Activated CD4-positive, alpha-beta memory T cell treated with anti-CD3 and anti-CD28 coated beads for 36 hours (primary cell): ENCODE results near the gene CCDC85A. TPM values are rescaled to one million over a fixed set of nuclear protein-coding genes. Genes with fewer than 3 reads are reported as not detected.

Experiments
- CTCF ChIA-PET: fragments of 350-600 bp; sonication (Branson Sonifier 250); formaldehyde crosslinking; loops from one replicate; lab custom pipeline; 2021; ENCODE audit warnings: antibody characterized with exemption, inconsistent platforms; lab: Charles Lee
- POLR2A ChIA-PET: fragments of 350-600 bp; sonication (Branson Sonifier 250); formaldehyde crosslinking; loops from one replicate; lab custom pipeline; 2021; ENCODE audit warnings: antibody characterized with exemption; lab: Charles Lee
- DNase-seq: peaks from one replicate; pipeline ENCODE4 v3.0.0-alpha.2; 2020
- H3K27ac Mint-ChIP-seq: one replicate; pipeline ENCODE4 v1.8.0; 2021; ENCODE audit warnings: mixed read lengths
- H3K27me3 Mint-ChIP-seq: one replicate; pipeline ENCODE4 v1.8.0; 2021; ENCODE audit warnings: mixed read lengths
- H3K36me3 Mint-ChIP-seq: one replicate; pipeline ENCODE4 v1.8.0; 2021; ENCODE audit warnings: mixed read lengths
- H3K4me1 Mint-ChIP-seq: one replicate; pipeline ENCODE4 v1.8.0; 2021; ENCODE audit warnings: low read depth, mixed read lengths
- H3K4me3 Mint-ChIP-seq: one replicate; pipeline ENCODE4 v1.8.0; 2021; ENCODE audit warnings: mild to moderate bottlenecking, mixed read lengths
- H3K9me3 Mint-ChIP-seq: one replicate; pipeline ENCODE4 v1.8.0; 2021; ENCODE audit warnings: mixed read lengths
- intact Hi-C: fragments of 100-400 bp; cut with micrococcal nuclease; formaldehyde crosslinking; loops from one replicate; pipeline ENCODE4 v1.15.1; 2023
- total RNA-seq, 2 experiments: library from RNA; stranded (reverse); gene quantifications; one replicate each; pipeline ENCODE4 v1.2.3, GENCODE V29; 2021

The CCDC85A gene
- total RNA-seq, 2 experiments from 2014 or later: not detected

GRCh38 chr2:56250153-56250729 is 66.5 kb downstream of the CCDC85A start:
- no peaks in the 10 kb centered on the region for H3K27me3 Mint-ChIP-seq
- no peaks in the 10 kb centered on the region for H3K36me3 Mint-ChIP-seq

GRCh38 chr2:56260415-56260814 is 76.6 kb downstream of the CCDC85A start:
- DNase-seq: no peak
- Mint-ChIP-seq H3K27ac (no peak overlapping the region), H3K4me1 (no peaks in the 10 kb centered on the region), H3K9me3 (peaks cover 3% of the 10 kb centered on the region), H3K4me3 (no peak overlapping the region), H3K27me3 (no peaks in the 10 kb centered on the region), H3K36me3 (no peaks in the 10 kb centered on the region)
- ChIA-PET POLR2A (no interaction called here), CTCF (no interaction called here)
- intact Hi-C loops: no loop called here

More at GRCh38 chr2:56250153-56250729, 66.5 kb downstream of the CCDC85A start:
- POLR2A ChIA-PET: no interaction called here
- no peak overlapping the region for H3K4me3 Mint-ChIP-seq
- CTCF ChIA-PET: no interaction called here
- H3K27ac Mint-ChIP-seq: no peak overlapping the region
- no peaks in the 10 kb centered on the region for H3K9me3 Mint-ChIP-seq
- no peak for DNase-seq
- H3K4me1 Mint-ChIP-seq: no peaks in the 10 kb centered on the region
- intact Hi-C loops: no loop called here

GRCh38 chr2:56262241-56262640 is 78.5 kb downstream of the CCDC85A start:
- Mint-ChIP-seq H3K36me3 (no peaks in the 10 kb centered on the region), H3K4me1 (no peaks in the 10 kb centered on the region)

GRCh38 chr2:56263876-56264275 is 80.1 kb downstream of the CCDC85A start:
- H3K36me3 Mint-ChIP-seq: no peaks in the 10 kb centered on the region
- no peak for DNase-seq
- H3K27ac Mint-ChIP-seq: no peak overlapping the region
- no peaks in the 10 kb centered on the region for H3K27me3 Mint-ChIP-seq
- H3K4me1 Mint-ChIP-seq: no peaks in the 10 kb centered on the region
- intact Hi-C loops: no loop called here
- H3K4me3 Mint-ChIP-seq: no peak overlapping the region
- peaks cover 3% of the 10 kb centered on the region for H3K9me3 Mint-ChIP-seq
- ChIA-PET CTCF (no interaction called here), POLR2A (no interaction called here)

More at GRCh38 chr2:56262241-56262640, 78.5 kb downstream of the CCDC85A start:
- H3K27ac Mint-ChIP-seq: no peak overlapping the region
- DNase-seq: no peak
- ChIA-PET CTCF (no interaction called here), POLR2A (no interaction called here)
- H3K27me3 Mint-ChIP-seq: no peaks in the 10 kb centered on the region
- H3K4me3 Mint-ChIP-seq: no peak overlapping the region
- intact Hi-C loops: no loop called here
- peaks cover 3% of the 10 kb centered on the region for H3K9me3 Mint-ChIP-seq

GRCh38 chr2:56266761-56267414 is 83.1 kb downstream of the CCDC85A start:
- Mint-ChIP-seq H3K9me3 (peaks cover 3% of the 10 kb centered on the region), H3K4me3 (no peak overlapping the region), H3K27me3 (no peaks in the 10 kb centered on the region), H3K36me3 (no peaks in the 10 kb centered on the region), H3K4me1 (no peaks in the 10 kb centered on the region), H3K27ac (no peak overlapping the region)
- intact Hi-C loops: no loop called here
- POLR2A ChIA-PET: no interaction called here
- CTCF ChIA-PET: no interaction called here
- no peak for DNase-seq

- POLR2A ChIA-PET: no interaction called here
- no peaks in the 10 kb centered on the region for H3K27me3 Mint-ChIP-seq
- peaks cover 2% of the 10 kb centered on the region for H3K9me3 Mint-ChIP-seq
- no peaks in the 10 kb centered on the region for H3K4me1 Mint-ChIP-seq
- CTCF ChIA-PET: no interaction called here
- DNase-seq: no peak
- H3K27ac Mint-ChIP-seq: no peak overlapping the region
- intact Hi-C loops: no loop called here
- H3K4me3 Mint-ChIP-seq: no peak overlapping the region
- no peaks in the 10 kb centered on the region for H3K36me3 Mint-ChIP-seq
These were observed 83.6 kb downstream of the CCDC85A start for GRCh38 chr2:56267415-56267788.

GRCh38 chr2:56268856-56269255 is 85.1 kb downstream of the CCDC85A start:
- CTCF ChIA-PET: no interaction called here

GRCh38 chr2:56271275-56271674 is 87.5 kb downstream of the CCDC85A start:
- Mint-ChIP-seq H3K4me3 (no peak overlapping the region), H3K4me1 (no peaks in the 10 kb centered on the region), H3K36me3 (no peaks in the 10 kb centered on the region), H3K9me3 (no peaks in the 10 kb centered on the region), H3K27ac (no peak overlapping the region), H3K27me3 (no peaks in the 10 kb centered on the region)
- intact Hi-C loops: no loop called here
- ChIA-PET CTCF (interaction anchor here (0.5 kb wide), 1 partner anchor 195 kb away, joined by 3 read pairs; no protein-coding TSS in a partner anchor), POLR2A (no interaction called here)
- DNase-seq: no peak

More at GRCh38 chr2:56268856-56269255, 85.1 kb downstream of the CCDC85A start:
- Mint-ChIP-seq H3K4me1 (no peaks in the 10 kb centered on the region), H3K4me3 (no peak overlapping the region), H3K27me3 (no peaks in the 10 kb centered on the region), H3K9me3 (no peaks in the 10 kb centered on the region), H3K36me3 (no peaks in the 10 kb centered on the region), H3K27ac (no peak overlapping the region)
- intact Hi-C loops: no loop called here
- DNase-seq: no peak
- POLR2A ChIA-PET: no interaction called here

GRCh38 chr2:56285224-56285623 is 101.4 kb downstream of the CCDC85A start:
- H3K27me3 Mint-ChIP-seq: no peaks in the 10 kb centered on the region
- no peak for DNase-seq
- H3K27ac Mint-ChIP-seq: no peak overlapping the region
- H3K4me3 Mint-ChIP-seq: no peak overlapping the region
- ChIA-PET CTCF (no interaction called here), POLR2A (no interaction called here)
- H3K4me1 Mint-ChIP-seq: no peaks in the 10 kb centered on the region
- peaks cover 9% of the 10 kb centered on the region for H3K9me3 Mint-ChIP-seq
- intact Hi-C loops: no loop called here
- no peaks in the 10 kb centered on the region for H3K36me3 Mint-ChIP-seq

- intact Hi-C loops: no loop called here
- Mint-ChIP-seq H3K27me3 (no peaks in the 10 kb centered on the region), H3K9me3 (peaks cover 9% of the 10 kb centered on the region), H3K4me1 (no peaks in the 10 kb centered on the region), H3K36me3 (no peaks in the 10 kb centered on the region), H3K4me3 (no peak overlapping the region), H3K27ac (no peak overlapping the region)
- CTCF ChIA-PET: no interaction called here
- DNase-seq: no peak
- POLR2A ChIA-PET: no interaction called here
These were observed 103.1 kb downstream of the CCDC85A start for GRCh38 chr2:56286936-56287335.

GRCh38 chr2:56287508-56287907 is 103.7 kb downstream of the CCDC85A start:
- intact Hi-C loops: no loop called here

GRCh38 chr2:56287974-56288373 is 104.2 kb downstream of the CCDC85A start:
- H3K27me3 Mint-ChIP-seq: no peaks in the 10 kb centered on the region

More at GRCh38 chr2:56287508-56287907, 103.7 kb downstream of the CCDC85A start:
- Mint-ChIP-seq H3K9me3 (peaks cover 9% of the 10 kb centered on the region), H3K36me3 (no peaks in the 10 kb centered on the region), H3K27me3 (no peaks in the 10 kb centered on the region), H3K27ac (no peak overlapping the region), H3K4me1 (no peaks in the 10 kb centered on the region), H3K4me3 (no peak overlapping the region)
- DNase-seq: no peak
- ChIA-PET POLR2A (no interaction called here), CTCF (no interaction called here)

More at GRCh38 chr2:56287974-56288373, 104.2 kb downstream of the CCDC85A start:
- ChIA-PET CTCF (no interaction called here), POLR2A (no interaction called here)
- Mint-ChIP-seq H3K4me3 (no peak overlapping the region), H3K9me3 (peaks cover 9% of the 10 kb centered on the region), H3K36me3 (no peaks in the 10 kb centered on the region), H3K4me1 (no peaks in the 10 kb centered on the region), H3K27ac (no peak overlapping the region)
- intact Hi-C loops: no loop called here
- DNase-seq: no peak
